GM21786 (cell line): Measurements from ENCODE around the gene DAZ1.
"Not testable (repeated sequence)": the region's sequence is repeated elsewhere in the genome, so short reads cannot be mapped to it uniquely, and the experiment has no call there.

Source experiments
- ATAC-seq: cut with Tn5 transposase; IDR thresholded peaks from one replicate; pipeline ENCODE4 v1.9.1; 2021; ENCODE audit not compliant: unreplicated experiment

The DAZ1 gene, protein sequence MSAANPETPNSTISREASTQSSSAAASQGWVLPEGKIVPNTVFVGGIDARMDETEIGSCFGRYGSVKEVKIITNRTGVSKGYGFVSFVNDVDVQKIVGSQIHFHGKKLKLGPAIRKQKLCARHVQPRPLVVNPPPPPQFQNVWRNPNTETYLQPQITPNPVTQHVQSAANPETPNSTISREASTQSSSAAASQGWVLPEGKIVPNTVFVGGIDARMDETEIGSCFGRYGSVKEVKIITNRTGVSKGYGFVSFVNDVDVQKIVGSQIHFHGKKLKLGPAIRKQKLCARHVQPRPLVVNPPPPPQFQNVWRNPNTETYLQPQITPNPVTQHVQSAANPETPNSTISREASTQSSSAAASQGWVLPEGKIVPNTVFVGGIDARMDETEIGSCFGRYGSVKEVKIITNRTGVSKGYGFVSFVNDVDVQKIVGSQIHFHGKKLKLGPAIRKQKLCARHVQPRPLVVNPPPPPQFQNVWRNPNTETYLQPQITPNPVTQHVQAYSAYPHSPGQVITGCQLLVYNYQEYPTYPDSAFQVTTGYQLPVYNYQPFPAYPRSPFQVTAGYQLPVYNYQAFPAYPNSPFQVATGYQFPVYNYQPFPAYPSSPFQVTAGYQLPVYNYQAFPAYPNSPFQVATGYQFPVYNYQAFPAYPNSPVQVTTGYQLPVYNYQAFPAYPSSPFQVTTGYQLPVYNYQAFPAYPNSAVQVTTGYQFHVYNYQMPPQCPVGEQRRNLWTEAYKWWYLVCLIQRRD

GRCh38 chrY:23198908-23199307, at the start of gene DAZ1:
Gene DAZ1, minus strand, starts transcription at chrY:23199008. Its CDS starts 208 bp downstream, at chrY:23198800.
- not testable (repeated sequence) for ATAC-seq

- ATAC-seq, result not testable (repeated sequence)
Measured at GRCh38 chrY:23219233-23219632, 20.4 kb upstream of the DAZ1 start, which contains the start of gene DAZ2. Gene DAZ2, plus strand, starts transcription at chrY:23219533. Its CDS starts 208 bp downstream, at chrY:23219741.

DNA sequence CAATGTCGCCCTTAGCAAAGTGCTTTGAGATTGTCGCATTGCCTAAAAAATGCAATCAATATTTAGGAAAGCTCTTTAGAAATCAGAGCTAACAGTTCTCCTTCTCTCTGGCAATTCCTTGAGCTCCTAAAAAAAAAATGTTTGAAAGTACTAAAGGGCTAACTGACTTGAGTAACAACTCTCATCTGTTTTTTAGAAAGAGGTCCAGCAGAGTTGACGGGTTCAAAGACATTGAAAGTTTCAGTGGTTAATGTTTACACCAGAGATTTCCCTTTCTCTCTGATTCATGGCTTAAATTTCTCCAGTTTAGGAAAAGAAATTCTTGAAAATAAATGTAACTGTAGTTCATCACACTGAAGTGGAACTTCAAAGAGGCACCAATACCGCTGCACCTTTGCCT, 11.9 kb upstream of the DAZ1 start:
- not testable (repeated sequence) for ATAC-seq

DNA sequence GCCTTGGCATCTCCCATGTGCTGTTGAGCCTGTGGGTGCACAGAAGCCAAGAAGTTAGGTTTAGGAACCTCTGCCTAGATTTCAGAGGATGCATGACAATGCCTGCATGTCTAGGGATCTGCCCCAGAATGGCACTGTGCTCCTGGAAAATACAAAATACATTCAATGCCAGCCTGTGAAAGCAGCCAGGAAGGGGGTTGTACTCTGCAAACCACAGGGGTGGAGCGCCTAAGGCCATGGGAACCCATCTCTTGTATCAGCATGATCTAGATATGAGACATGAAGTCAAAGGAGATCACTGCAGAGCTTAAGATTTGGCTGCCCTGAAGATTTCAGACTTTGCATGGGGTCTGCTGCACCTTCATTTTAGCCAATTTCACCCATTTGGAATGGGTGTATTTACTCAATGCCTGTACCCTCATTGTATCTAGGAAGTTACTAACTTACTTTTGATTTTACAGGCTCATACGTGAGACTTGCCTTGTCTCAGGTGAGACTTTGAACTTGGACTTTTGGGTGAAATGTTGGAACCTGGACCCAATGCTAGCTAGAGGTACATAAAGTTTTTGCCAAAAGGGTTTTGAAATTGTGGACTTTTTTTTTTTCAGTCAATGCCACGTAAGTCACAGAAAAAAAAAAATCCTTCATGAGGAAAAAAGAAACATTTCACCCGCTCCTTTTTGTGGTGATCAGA, 11.1 kb upstream of the DAZ1 start:
- ATAC-seq, result not testable (repeated sequence)

- ATAC-seq, result not testable (repeated sequence)
Measured at GRCh38 chrY:23207455-23207854, 8.6 kb upstream of the DAZ1 start.
